ENCODE measurements around the gene PI4KA.

PI4KA gene

DNA sequence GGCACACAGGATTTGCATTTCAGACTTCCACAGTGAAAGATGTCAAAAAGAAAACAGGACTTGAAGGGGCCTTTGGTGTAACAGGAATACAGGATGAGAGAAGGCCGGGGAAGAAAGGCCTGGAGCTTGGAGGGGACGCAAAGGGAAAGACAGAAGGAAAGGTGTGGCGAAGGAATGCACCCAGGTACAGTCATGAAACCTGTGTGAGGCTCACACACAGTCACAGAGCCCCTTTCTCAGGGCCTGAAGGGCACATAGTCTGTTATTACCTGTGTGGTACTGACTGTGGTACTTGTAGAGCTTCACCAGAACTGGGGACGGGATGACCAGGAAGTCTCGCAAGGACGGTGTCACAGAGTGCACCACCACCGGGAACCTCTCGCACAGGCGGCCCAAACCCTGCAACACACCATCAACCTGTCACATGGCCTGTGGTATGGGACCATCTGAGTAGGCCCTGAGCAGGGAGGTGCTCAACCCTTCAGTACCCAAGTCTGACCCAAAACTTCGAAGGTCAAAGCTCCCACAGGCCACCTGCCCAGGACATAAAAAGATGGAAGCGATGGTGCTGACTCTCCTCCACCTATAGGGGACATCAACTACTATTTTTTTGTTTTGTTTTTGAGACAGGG lies 55.6 kb downstream of the PI4KA start:
- no peaks in the 10 kb centered on the region for H3K4me1 ChIP-seq (ENCODE audit: control insufficient read depth, low read length)
- no peaks in the 10 kb centered on the region for H3K9me2 ChIP-seq (replicated peaks; ENCODE audit: control insufficient read depth, low read length)
- no peaks in the 10 kb centered on the region for H3K79me2 ChIP-seq (ENCODE audit: control insufficient read depth, low read length)
- no peaks in the 10 kb centered on the region for H4K20me1 ChIP-seq (ENCODE audit: control insufficient read depth, insufficient read depth, low read depth, low read length)
- H3F3A ChIP-seq (ENCODE audit: control insufficient read depth, insufficient read depth), result no peaks in the 10 kb centered on the region
- peaks cover 75% of the 10 kb centered on the region for H3K36me3 ChIP-seq (ENCODE audit: control insufficient read depth, low read length)
- no peaks in the 10 kb centered on the region for H3K9me3 ChIP-seq (ENCODE audit: control insufficient read depth, insufficient read depth, low read length)
- no peak overlapping the region for H3K27ac ChIP-seq (ENCODE audit: low read depth, low read length)
- no peak for TF ChIP-seq EZH2phosphoT487 (IDR thresholded peaks at IDR 0.05; ENCODE audit: borderline replicate concordance, low read length)
- TF ChIP-seq, protein P1, sequence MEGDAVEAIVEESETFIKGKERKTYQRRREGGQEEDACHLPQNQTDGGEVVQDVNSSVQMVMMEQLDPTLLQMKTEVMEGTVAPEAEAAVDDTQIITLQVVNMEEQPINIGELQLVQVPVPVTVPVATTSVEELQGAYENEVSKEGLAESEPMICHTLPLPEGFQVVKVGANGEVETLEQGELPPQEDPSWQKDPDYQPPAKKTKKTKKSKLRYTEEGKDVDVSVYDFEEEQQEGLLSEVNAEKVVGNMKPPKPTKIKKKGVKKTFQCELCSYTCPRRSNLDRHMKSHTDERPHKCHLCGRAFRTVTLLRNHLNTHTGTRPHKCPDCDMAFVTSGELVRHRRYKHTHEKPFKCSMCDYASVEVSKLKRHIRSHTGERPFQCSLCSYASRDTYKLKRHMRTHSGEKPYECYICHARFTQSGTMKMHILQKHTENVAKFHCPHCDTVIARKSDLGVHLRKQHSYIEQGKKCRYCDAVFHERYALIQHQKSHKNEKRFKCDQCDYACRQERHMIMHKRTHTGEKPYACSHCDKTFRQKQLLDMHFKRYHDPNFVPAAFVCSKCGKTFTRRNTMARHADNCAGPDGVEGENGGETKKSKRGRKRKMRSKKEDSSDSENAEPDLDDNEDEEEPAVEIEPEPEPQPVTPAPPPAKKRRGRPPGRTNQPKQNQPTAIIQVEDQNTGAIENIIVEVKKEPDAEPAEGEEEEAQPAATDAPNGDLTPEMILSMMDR (IDR thresholded peaks at IDR 0.05; ENCODE audit: low read depth, low read length, poor library complexity, severe bottlenecking), result no peak
- H3K4me3 ChIP-seq (ENCODE audit: low read length), result no peak overlapping the region
- no peaks in the 10 kb centered on the region for H3K27me3 ChIP-seq (ENCODE audit: control insufficient read depth, low read length)
- no peak overlapping the region for H3K4me2 ChIP-seq (ENCODE audit: low read length)

DNA sequence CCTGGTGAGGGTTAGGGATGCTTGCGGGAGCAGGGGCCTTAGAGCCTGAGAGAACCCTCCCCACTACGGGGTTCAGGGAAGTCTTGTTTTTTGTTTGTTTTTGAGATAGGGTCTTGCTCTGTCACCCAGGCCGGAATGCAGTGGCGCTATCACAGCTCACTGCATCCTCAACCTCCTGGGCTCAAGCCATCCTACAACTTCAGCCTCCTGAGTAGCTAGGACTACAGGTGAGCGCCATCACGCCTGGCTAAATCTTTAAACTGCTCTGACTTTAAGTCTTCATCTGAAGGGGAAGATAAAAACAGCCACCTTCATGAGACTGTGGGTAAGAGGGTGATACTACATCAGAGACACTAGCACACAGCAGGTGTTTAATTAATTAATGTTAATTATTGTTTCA lies 56.2 kb downstream of the PI4KA start:
- no peak for TF ChIP-seq EZH2phosphoT487 (IDR thresholded peaks at IDR 0.05; ENCODE audit: borderline replicate concordance, low read length)
- TF ChIP-seq, protein P1 (IDR thresholded peaks at IDR 0.05; ENCODE audit: low read depth, low read length, poor library complexity, severe bottlenecking), result no peak
- Histone ChIP-seq H3K36me3 (ENCODE audit: control insufficient read depth, low read length) (peaks cover 78% of the 10 kb centered on the region), H3K9me3 (ENCODE audit: control insufficient read depth, insufficient read depth, low read length) (no peaks in the 10 kb centered on the region), H3K79me2 (ENCODE audit: control insufficient read depth, low read length) (no peaks in the 10 kb centered on the region), H3K4me3 (ENCODE audit: low read length) (no peak overlapping the region), H3K4me1 (ENCODE audit: control insufficient read depth, low read length) (no peaks in the 10 kb centered on the region), H3K4me2 (ENCODE audit: low read length) (no peak overlapping the region), H4K20me1 (ENCODE audit: control insufficient read depth, insufficient read depth, low read depth, low read length) (no peaks in the 10 kb centered on the region), H3K27ac (ENCODE audit: low read depth, low read length) (no peak overlapping the region), H3K9me2 (replicated peaks; ENCODE audit: control insufficient read depth, low read length) (no peaks in the 10 kb centered on the region), H3F3A (ENCODE audit: control insufficient read depth, insufficient read depth) (no peaks in the 10 kb centered on the region), H3K27me3 (ENCODE audit: control insufficient read depth, low read length) (no peaks in the 10 kb centered on the region)

DNA sequence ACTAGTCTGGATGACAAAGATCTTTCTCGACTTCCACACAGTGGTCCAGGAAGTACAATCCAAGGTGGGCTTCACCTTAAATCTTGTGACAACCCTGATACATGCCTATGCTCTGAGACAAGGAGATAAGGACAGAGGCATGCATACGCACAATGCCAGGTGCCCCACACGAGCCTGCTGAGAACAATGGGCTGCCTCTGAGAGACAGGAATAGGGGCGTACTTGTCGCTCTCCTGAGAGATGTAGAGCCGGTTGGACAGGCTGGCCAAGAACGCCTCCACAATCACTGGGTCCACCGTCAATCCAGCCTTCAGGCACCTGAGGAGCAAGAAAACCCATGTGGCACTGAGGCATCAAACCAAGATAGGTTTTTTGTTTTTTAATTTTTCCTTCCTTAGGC lies 59.2 kb downstream of the PI4KA start:
- Histone ChIP-seq H3K27ac (ENCODE audit: low read depth, low read length) (no peak overlapping the region), H3K4me2 (ENCODE audit: low read length) (no peak overlapping the region), H3K9me3 (ENCODE audit: control insufficient read depth, insufficient read depth, low read length) (no peaks in the 10 kb centered on the region), H3K27me3 (ENCODE audit: control insufficient read depth, low read length) (no peaks in the 10 kb centered on the region), H3K4me3 (ENCODE audit: low read length) (no peak overlapping the region), H3F3A (ENCODE audit: control insufficient read depth, insufficient read depth) (no peaks in the 10 kb centered on the region), H4K20me1 (ENCODE audit: control insufficient read depth, insufficient read depth, low read depth, low read length) (no peaks in the 10 kb centered on the region), H3K9me2 (replicated peaks; ENCODE audit: control insufficient read depth, low read length) (no peaks in the 10 kb centered on the region), H3K36me3 (ENCODE audit: control insufficient read depth, low read length) (peaks cover 76% of the 10 kb centered on the region), H3K79me2 (ENCODE audit: control insufficient read depth, low read length) (no peaks in the 10 kb centered on the region), H3K4me1 (ENCODE audit: control insufficient read depth, low read length) (no peaks in the 10 kb centered on the region)
- TF ChIP-seq EZH2phosphoT487 (IDR thresholded peaks at IDR 0.05; ENCODE audit: borderline replicate concordance, low read length), result no peak
- TF ChIP-seq, protein P1 (IDR thresholded peaks at IDR 0.05; ENCODE audit: low read depth, low read length, poor library complexity, severe bottlenecking), result no peak
